Fibroblast of skin of left quadriceps (primary cell): Measurements from ENCODE around the gene UROS.

Source experiments
- DNase-seq, 2 experiments: peaks; one replicate each; pipeline ENCODE4 v3.0.0-alpha.2; 2013; ENCODE audit warnings: low read depth in 2 of 2

The UROS gene

DNA sequence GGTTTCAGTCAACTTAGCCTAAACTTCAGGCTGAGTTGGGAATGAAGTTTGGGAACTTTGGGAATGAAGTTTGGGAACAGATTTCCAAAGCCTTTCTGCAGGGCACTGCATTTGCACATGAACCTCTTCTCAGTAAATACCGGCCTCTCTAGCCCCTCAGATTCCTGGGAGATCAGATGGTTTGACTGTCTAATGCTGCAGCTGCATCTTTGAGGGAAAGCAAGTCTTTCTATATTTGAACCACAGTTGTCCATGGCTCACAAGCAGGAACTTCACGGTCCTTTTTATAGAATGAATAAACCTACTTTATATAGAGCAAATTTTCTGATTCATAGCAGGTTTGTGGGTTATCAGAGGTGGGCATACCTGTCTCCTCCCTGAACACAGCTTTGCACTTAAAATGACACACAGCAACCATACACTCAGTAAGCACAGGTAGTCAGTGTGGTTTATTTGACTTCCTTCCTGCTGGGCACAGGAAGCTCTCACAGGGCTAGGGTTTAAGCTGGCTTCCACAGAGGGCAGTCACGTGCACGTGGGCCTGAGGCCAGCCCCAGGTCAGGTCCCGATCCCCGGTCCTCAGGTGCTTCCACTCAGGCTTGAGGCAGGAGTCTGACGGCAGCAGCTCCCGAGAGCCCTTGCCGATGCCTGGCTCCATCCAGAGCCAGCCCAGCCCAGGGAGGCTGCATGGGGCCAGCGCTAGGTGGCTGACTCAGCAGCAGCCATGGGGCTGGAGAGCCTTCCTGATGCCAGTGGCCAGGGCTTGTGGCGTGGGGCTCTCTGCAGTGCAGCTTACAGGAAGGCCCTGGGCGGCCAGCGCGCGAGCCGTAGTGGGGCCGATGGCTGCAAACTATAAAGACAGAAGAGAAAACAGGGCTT, 34.7 kb downstream of the UROS start:
- DNase-seq = no peak

DNA sequence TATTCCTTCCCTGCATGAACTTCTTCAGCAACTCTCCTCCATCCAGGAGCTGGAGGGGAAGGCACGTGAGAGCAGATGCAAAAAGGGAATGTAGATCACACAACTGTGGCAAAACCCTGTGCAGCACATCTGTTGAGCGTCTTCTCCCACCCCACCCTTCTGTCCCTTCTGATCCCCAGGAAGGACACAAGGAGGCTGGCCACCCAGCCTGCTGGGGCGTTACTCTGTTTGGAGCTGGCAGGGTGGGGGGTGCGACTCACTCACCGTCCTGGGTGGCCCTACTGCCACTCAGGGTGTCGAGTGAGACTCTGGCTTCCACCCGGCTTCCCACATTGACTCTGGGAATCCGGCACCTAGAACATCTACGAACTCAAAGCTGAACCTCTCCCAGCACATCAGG, 37.3 kb downstream of the UROS start:
- DNase-seq = no peak

DNA sequence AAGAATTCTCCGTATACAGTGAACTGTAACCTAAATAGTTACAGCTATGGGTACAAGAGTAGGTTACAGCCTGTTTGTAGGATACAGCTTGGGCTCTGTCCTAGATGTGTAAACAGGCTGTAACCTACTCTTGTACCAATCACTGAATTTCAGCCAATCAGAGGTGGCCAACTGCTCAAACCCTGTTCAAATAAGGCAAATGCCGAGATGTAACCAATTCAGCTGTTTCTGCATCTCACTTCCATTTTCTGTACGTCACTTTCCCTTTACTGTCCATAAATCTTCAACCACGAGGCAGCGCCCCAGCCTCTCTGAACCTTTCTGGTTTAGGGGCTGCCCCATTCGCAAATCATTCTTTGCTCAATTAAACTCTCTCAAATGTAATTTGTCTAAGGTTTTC, 39.1 kb downstream of the UROS start:
- DNase-seq = no peak

DNA sequence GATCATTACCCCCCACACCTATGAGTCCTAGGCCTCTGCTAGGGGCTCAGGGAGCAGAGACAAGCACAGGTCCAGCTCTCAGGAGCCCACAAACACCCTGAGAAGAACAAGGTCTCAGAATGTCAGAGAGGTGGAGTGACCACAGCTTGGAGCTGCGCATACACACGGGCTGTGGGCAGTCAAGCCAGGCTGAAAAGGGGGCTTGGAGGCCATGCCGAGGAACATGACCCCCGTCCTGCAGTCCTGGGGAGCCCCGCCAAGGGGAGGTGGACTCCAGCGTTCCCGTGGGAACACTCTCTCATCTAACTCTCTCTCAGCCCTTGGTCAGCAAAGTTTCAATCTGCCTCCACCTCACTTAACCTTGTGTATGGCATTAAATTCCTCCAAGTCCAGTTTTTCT, 39.6 kb downstream of the UROS start:
- no peak for DNase-seq

DNA sequence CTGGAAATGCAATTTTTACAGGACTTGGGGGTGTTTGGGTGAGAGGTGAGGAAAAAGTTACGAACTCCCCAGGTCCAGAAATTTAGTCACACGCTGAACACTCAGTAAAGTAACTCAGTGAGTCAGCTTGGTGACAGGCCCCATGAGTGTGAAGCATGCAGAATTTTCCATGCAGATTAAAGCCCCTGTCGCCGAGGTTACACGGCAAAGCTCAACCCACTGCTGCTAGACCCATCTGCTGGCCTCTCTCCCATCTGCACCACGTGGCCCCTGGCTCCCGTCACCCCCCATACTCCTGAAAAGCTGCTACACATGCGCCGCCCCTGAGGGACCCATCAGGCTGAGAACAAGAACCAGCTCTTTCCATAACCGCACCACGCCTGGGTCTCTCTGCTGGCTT, 40.4 kb downstream of the UROS start:
- DNase-seq = no peak

DNA sequence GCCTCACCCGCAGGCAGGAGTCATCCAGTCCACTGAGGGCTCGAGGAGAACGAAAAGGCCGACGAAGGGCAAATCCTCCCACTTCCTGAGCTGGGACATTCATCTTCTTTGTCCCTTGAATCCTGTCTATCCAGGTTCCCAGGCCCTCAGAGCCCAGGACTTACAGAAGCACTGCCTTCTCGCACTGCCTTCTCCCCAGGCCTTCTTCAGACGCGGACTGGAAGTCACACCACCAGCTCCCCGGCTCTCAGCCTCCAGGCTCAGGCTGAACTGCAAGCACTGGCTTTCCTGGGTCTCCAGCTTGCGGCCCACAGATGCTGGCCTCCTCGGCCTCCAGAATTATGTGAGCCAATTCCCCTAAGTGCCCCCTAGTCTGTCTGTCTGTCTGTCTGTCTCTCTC, 41.0 kb downstream of the UROS start:
- DNase-seq = no peak

DNA sequence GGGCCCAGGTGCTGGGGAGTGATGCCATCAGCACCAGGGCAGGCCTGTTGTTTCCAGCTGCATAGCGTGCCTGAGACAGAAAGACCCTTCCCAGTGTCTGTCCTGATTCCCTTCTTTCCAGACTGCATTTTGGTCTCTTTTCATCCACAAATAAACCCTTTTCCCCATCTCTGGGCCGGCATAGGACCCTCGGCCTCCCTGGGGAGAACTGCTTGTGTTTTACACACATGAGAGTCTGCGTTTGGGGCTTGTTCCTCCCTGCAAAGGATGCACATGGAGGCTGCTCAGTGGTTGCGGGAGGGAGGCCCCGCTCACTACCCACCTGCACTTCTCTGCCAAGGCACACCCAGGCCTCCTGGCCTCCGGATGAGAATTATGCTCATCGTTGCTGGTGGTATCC, 41.7 kb downstream of the UROS start:
- no peak for DNase-seq

DNA sequence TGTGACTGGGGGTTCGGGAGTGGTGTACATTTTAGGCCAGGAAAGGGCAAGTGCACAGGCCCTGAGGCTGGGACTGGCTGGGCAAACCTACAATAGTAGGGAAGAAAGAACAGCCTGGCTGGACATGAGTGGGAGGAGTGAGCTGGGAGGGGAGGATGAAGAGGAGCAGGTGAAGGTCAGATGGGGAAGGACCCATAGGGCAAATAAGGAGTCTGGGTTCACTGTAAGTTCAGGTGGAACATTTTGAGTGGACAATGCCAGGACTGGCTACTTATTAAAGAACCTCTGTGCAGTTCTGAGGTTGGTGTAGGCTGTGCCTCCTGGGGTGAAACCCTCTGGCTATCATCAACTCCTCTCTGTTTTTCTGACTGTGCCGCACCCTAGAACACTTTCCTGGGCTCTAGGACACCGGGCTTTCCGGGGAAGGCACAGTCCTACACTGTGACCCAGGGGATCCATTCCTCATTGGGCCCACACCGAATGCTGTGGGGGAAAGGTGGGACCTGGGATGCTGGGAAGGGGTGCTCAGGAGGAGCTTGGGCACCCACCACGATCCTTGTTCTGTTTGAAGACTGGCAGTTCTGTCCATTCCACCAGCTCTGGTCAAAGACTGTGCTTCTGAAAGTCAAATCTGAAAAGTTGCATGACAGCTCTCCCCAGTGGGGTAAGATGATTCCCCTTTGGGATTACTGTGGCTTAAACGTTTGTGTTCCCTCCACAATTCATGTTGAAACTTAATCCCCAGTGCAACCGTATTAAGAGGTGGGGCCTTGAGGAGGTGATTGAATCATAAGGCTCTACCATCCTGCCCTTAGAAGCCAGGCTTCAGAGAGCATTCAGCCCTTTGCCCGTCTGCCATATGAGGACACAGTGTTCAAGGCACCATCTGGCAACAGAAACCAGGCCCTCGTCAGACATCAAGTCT, 43.4 kb downstream of the UROS start:
- DNase-seq = no peak

DNA sequence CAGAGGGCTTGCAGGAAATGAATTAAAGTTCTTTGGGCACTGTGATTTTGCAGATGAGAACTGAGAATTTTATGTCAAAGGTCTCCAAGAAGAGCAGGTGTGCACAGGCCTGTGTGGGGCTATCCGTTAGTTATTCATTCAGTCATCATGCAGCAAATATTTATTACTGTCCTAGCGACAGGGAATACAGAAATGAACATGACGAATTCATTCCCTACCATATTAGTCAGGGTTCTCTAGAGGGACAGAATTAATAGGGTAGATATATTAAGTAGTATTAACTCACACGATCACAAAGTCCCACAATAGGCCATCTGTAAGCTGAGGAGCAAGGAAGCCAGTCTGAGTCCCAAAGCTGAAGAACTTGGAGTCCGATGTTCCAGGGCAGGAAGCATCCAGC, 44.5 kb downstream of the UROS start:
- no peak for DNase-seq

DNA sequence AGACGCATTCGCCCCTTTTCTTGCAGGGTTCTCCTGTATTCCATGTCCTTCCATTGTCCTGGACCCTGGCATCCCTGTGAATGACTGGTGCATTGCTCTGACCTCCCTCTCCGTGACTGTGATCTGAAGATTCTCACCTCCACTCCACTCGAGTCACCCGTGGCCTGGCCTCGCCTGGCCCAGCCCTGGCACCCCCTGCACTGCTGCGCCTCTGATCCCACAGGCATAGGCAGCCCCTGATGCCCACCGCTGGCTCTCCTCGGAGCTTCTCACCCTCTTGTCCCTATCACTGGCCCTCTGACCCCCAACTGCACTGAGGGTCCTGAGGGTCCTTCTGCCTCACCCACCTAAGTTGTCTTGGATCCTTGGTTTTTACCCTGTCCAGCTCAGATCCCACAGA, 45.3 kb downstream of the UROS start:
- DNase-seq = no peak

DNA sequence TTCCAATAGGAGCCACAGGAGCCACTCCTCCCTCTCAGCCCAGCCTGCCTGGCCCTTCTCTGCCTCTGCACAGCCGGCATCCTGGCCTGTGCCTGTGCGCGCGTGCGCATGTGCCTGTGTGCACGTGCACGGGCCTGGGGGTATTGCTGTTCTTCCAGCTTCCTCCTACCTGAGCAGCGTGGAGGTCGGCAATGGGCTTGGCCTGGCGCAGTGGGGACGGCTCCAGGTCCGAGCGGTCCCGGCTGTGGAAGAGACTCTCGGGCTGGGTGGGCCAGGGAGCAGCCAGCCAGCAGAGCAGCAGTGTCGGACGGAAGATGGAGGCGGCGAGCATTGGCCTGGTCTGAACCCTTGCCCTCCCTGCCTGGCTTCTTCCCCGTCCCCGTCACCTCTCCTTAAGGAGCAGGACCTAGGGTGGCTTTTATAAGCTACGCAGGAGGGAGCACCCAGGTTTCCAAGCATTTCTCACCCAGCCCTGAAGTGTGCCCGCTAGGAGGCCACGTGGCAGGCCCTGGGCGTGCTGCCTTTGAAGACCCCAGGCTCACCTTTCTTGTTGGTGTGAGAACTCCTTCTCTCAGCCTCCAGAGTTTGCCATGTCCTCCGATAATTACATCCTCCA, 47.5 kb downstream of the UROS start, which contains the start of gene MMP21:
Gene MMP21 (minus strand): TSS at position 331 of the 616 bp plus-strand sequence. CDS start 0 bp downstream, at position 331.
- no peak for DNase-seq

DNA sequence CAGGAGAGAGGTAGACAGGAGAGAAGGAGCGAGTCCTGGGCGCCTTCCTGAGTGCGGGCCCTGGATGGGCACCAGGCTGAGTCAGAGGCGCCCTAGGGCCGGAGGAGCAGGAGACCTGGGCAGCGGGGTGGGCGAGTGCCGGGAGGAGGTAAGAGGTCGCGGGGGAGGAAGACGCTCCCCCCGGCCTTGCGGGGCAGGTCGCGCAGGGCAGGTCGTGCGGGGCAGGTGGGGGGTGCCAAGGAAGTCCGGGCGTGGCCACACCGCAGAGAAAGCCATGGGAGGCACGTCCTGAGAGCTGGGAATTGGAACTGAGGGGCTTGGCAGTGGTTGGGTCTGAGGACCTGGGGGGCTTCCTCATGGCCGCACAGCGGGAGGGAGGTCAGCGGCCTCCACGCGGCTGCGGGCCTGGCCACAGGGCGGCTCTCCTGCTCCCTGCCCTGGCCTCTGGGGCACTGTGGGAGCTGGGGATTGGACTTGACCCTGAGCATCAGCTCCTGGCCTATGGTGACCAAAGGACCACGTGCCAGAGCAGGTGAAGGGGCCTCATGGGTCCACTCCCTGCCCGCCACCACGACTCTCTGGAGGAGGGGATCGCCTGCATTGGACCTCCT, 48.4 kb downstream of the UROS start:
- DNase-seq = no peak

DNA sequence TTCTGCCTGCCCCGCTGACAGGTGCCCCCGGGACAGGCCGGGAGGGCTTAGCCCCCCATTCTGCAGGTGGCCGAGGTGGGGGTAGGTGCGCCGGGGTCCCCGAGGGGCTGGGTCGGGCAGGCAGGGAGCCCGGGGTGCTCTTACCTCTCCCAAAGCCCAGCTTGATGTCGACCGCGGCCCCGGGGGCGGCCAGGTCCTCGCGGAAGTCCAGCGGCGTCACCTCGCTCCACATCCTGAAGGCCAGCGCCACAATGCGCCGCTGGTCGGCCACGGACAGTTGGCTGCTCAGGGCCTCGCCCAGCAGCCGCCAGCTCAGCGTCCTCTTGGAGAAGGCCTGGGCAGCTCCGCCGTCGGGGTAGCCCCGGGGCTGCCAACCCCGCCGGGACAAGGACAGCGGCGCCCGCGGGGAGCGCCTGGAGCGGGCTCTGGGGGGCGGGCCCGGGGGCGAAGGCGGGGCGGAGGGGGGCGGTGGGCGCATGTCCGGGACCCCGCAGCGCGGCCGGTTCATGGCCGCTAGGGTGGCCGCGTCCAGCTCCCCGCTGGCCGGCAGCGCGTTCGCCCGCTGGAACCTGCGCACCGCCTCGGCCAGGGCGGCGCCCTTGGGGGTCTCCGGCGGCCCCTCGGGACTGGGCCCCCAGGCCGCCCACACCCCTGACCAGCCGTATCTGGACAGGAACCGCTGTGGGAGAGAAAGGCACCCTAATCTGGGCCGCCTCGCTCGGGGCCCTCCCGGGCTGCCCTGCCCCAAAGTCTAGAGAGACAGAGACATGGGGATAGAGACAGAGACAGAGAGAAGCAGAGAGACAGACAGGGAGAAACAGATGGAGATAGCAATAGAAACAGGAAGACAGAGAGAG, 49.1 kb downstream of the UROS start:
- DNase-seq = no peak

DNA sequence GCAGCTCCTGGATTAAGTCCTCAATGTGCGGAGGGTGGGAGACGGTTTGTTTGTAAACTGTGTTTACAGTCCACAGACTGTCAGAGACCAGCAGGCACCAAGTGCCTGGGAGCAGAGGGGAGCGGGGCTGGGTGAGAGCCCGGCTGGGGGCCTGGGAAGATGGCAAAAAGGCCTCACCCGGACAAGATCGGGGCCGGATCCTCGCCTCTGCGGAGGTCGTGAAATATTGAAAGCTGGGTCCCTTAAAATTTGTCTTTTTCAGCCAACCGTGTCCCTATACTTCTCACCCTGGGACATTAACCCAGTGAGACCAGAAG, 50.2 kb downstream of the UROS start:
- no peak for DNase-seq

DNA sequence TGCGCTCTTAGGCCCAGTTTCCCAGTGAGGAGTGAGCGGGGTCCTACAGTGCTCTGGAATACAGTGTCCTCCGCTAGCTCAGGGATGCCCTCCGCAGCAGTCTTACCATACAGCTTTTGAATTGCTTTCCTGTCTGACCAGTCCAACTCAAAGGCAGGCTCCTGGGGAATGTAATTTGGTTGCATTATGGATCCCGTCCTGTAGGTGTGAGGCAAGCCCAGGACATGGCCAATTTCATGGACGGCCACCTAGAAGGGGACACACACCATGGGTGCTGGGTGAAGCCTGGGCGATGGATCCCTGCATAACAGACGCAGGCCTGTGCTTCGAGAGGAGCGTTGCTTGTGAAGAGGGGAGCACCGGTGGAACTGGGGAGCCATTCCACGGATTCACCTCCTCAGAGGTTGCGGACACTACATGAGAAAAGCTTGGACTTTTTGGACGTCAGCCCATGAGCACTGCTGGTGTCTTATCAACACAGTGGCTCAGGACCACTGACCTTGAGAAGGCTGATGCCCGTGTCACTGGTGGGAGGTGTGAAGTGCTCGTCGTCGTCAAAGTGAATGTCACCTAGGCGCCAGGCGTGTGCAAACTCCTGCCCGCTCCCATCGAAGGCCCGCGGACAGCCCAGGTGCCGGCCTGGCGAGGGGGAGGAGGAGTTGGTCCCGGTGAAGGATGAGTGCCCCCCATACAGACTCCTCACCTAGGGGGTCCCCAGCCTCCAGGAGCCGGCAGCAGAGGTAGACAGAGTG, 50.8 kb downstream of the UROS start:
- DNase-seq = no peak

DNA sequence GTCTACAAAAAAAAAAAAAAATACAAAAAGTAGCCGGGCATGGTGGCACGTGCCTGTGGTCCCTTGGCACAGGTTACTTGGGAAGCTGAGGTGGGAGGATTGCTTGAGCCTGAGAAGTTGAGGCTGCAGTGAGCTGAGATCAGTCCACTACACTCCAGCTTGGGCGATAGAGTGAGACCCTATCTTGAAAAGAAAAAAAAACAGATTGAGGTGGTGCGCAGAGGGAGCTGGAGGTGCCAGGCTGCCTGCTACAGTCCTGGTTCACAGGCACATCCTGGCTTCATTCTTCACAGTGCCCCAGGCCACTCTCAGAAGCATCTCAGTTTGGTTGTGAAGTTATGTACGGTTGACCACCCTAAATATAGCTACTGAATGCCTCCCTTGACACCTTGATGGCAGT, 52.2 kb downstream of the UROS start:
- DNase-seq = no peak

DNA sequence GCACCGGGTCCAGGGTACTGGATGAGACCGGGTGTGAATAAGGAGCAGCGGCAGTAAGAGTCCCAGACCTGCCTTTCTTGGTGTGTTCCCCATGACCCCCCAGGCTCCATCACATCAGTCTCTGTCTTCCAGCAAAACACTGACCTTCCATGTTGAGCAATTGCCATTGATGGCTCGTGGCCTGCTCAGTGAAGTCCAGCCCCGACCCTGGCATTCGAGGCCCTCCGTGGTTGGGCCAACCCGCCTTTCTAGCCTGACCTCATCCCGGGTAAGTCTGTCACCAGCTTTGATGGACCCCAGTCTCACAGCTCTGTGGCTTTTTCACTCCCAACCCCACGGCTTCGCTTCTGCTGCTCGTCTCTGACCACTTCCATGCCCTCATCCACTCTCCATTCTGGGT, 53.9 kb downstream of the UROS start:
- no peak for DNase-seq

DNA sequence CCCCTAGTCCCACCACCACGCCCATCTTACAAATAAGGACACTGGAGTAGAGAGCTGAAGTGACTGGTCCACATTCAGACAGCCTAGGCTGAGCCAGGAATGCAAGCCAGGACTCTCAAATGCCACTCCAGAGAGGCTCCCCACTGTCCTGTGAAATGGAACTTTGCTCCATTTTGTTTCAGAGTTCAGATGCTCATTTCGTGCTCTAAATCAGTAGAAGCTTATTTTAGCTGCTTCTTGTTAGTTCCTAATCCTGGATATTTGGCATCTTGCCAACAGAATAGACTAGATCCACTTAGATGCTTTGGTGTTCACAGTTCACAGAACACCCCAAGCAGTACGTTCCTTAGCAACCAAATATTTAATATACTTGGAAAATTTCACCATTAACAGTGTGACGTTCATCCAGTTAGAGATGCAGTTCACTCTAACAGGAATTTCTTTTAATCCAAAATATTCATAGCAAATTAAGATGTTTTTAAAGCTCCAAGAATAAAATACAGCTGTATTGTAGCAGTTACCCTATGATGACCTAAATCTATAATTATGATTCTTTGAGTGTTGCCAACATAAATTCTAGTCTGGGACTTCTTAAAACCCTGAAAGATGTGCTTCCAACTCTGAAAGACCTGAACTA, 54.7 kb downstream of the UROS start:
- DNase-seq = peak in 1 of 2 experiments; percentile 4

DNA sequence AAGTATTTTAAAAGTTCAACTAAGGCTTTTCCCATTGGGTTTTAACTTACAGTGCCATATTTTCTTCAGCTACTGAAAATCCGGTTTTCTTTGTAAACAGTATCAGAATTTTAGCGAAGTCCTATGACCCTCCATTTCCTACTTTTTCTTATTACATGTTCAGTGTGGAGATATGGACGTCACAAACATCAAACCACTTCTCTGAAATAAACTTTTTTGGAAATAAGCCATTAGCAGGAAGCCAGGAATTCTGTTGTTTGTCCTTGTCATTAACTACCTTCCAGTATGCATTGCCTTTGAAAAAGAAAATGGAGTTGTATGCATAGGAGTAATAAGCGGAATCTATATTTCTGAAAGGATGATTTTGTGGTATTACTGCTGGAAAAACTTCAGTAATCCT, 56.5 kb downstream of the UROS start:
- DNase-seq = no peak

DNA sequence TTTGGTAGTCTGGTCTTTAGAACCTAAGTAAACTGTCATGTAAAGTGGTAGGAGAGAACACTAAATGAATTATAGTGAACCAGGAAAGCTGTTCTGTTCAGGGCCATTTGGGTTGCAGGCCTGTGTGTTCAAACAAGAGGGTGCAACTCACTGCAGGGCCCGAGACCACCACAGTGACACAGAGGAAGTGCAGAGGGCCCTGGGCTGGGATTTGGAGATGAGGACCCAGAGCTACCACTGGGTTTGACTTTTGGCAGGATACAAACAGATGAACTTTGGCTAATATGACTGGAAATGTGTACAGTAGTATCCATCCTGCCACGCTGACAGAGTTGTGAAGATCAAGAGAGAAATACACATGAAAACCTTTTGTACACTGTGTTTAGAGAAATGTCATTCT, 57.2 kb downstream of the UROS start:
- no peak for DNase-seq
